GM12801 (cell line): ENCODE results near the gene SNX9.

Source experiments
- TF ChIP-seq, protein P1 (sequence below): IDR thresholded peaks from one replicate; pipeline ENCODE4 v1.5.1; 2011; ENCODE audit warnings: control low read depth; ENCODE audit not compliant: insufficient read length; ENCODE audit errors: extremely low read depth

The SNX9 gene

DNA sequence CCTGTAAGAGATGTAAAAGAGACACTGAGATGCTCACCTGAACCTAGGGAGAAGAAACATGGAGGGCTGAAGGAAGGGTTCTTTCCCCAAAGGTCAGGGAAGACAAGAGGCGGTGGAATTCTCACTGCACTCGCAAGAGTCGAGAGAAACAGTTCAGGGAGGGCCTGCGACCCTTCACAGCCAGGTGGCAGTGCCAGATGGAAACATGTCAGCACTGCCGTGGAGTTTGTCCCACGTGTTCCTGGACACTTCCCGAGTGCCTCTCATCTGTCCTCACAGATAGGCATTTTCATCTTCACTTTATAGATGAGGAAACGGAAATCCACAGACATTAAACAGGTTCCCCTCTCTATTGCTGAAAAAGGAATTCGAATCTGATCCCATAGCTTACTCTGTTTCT lies 88.2 kb downstream of the SNX9 start:
- TF ChIP-seq, protein P1, sequence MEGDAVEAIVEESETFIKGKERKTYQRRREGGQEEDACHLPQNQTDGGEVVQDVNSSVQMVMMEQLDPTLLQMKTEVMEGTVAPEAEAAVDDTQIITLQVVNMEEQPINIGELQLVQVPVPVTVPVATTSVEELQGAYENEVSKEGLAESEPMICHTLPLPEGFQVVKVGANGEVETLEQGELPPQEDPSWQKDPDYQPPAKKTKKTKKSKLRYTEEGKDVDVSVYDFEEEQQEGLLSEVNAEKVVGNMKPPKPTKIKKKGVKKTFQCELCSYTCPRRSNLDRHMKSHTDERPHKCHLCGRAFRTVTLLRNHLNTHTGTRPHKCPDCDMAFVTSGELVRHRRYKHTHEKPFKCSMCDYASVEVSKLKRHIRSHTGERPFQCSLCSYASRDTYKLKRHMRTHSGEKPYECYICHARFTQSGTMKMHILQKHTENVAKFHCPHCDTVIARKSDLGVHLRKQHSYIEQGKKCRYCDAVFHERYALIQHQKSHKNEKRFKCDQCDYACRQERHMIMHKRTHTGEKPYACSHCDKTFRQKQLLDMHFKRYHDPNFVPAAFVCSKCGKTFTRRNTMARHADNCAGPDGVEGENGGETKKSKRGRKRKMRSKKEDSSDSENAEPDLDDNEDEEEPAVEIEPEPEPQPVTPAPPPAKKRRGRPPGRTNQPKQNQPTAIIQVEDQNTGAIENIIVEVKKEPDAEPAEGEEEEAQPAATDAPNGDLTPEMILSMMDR = no peak

- TF ChIP-seq, protein P1 = no peak
These were observed 88.7 kb downstream of the SNX9 start for GRCh38 chr6:157911786-157912185.

DNA sequence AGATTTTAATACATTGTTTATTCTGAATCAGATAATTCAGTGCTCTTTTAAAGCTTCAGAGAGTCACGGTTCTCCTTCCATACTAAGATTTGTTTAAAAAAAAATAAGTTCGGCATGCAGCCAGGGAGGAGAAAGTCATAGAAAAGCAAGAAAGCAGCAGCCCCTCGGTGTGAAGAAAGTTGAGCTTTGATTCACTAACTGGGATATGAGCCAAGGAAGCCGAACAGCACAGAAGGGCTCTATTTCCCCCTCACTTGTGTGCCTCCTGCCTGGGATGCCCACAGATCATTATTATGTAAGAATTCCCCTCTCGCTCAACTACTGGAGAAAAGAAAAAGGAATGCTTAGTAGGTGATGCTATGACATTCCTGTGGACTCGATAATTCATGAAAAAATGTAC lies 89.3 kb downstream of the SNX9 start:
- TF ChIP-seq, protein P1 = no peak

GRCh38 chr6:157921685-157922367 lies 98.8 kb downstream of the SNX9 start:
- TF ChIP-seq, protein P1 = no peak

DNA sequence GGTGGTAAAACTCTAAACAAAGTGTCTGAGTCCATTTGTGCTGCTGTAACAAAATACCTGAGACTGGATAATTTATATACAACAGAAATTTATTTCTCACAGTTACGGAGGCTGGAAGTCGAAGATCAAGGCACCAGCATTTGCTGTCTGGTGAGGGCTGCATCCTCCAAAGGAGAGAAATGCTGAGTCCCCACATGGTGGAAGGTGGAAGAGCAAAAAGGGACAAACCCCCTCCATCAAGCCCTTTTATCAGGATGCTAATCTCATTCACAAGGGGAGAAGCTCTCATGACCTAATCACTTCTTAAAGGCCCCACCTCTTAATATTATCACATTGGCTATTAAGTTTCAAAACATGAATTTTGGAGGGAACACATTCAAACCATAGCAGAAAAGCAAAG lies 102.7 kb downstream of the SNX9 start:
- TF ChIP-seq, protein P1 = no peak

DNA sequence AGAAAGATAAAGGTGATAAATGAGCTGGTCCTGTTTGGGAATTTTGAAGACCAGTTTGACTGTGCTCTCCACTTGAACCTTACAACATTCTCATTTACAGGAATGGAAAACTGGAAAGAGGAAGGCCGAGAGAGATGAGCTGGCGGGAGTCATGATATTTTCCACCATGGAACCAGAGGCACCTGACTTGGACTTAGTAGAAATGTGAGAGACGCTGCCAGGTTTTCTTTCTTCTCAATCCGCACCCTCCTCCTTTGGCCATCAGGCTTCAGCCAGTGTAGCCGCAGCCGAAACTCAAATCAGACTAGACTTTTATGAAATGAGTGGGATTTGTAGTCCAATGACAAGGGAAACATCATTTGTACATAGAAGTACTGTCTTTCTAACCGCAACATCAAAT lies 104.0 kb downstream of the SNX9 start:
- TF ChIP-seq, protein P1 = no peak

DNA sequence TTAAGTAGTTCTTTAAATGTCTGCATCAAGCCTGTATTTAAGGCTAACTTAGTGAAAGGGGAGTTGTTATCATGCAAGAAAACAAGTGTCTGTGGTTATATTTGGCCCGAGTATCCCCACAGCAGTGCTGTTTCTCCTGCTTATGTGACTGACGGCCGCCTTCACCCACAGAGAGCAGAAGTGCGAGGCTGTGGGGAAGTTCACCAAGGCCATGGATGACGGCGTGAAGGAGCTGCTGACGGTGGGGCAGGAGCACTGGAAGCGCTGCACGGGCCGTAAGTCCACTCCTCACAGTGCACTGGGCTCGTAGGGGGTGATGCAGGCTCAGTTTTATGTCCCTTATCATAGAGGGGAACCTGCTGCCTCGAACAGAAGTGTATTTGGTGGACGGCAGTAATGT lies 105.4 kb downstream of the SNX9 start:
- TF ChIP-seq, protein P1 = no peak
